Skeletal muscle cell (primary cell): ENCODE results near the gene CCNY.

ENCODE experiments used
- DNase-seq: peaks from one replicate; pipeline ENCODE4 v3.0.0-alpha.2; 2010; ENCODE audit warnings: low read depth
- H3K4me3 ChIP-seq: 2 replicates; pipeline ENCODE4 v1.5.1; 2011; ENCODE audit warnings: low read depth, mild to moderate bottlenecking, control low read depth, low read length, moderate library complexity

Gene CCNY

GRCh38 chr10:35443858-35444257 lies 107.5 kb downstream of the CCNY start:
- H3K4me3 ChIP-seq: no peak overlapping the region
- DNase-seq: no peak

GRCh38 chr10:35445150-35445884 lies 109.0 kb downstream of the CCNY start:
- no peak overlapping the region for H3K4me3 ChIP-seq
- no peak for DNase-seq

- DNase-seq: no peak
- H3K4me3 ChIP-seq: no peak overlapping the region
These were observed 110.1 kb downstream of the CCNY start for GRCh38 chr10:35446439-35446838.

GRCh38 chr10:35447693-35448407 lies 111.5 kb downstream of the CCNY start:
- no peak overlapping the region for H3K4me3 ChIP-seq

GRCh38 chr10:35448687-35449662 lies 112.7 kb downstream of the CCNY start:
- H3K4me3 ChIP-seq: no peak overlapping the region
- DNase-seq: no peak

More at GRCh38 chr10:35447693-35448407, 111.5 kb downstream of the CCNY start:
- DNase-seq: no peak

GRCh38 chr10:35449944-35450343 lies 113.6 kb downstream of the CCNY start:
- no peak for DNase-seq
- no peak overlapping the region for H3K4me3 ChIP-seq

- DNase-seq: no peak
- no peak overlapping the region for H3K4me3 ChIP-seq
These were observed 115.1 kb downstream of the CCNY start for GRCh38 chr10:35451151-35452016.

- no peak overlapping the region for H3K4me3 ChIP-seq
- no peak for DNase-seq
These were observed 115.9 kb downstream of the CCNY start for GRCh38 chr10:35452171-35452570.

- DNase-seq: no peak
- H3K4me3 ChIP-seq: no peak overlapping the region
These were observed 116.5 kb downstream of the CCNY start for GRCh38 chr10:35452847-35453246.

- DNase-seq: no peak
- H3K4me3 ChIP-seq: no peak overlapping the region
These were observed 117.7 kb downstream of the CCNY start for GRCh38 chr10:35453855-35454532.

- no peak for DNase-seq
- H3K4me3 ChIP-seq: no peak overlapping the region
These were observed 119.9 kb downstream of the CCNY start for GRCh38 chr10:35456153-35456720.

GRCh38 chr10:35456784-35457183 lies 120.5 kb downstream of the CCNY start:
- DNase-seq: no peak
- H3K4me3 ChIP-seq: no peak overlapping the region

- no peak overlapping the region for H3K4me3 ChIP-seq
- DNase-seq: no peak
These were observed 122.5 kb downstream of the CCNY start for GRCh38 chr10:35458500-35459448.

GRCh38 chr10:35459449-35459847 lies 123.1 kb downstream of the CCNY start:
- no peak overlapping the region for H3K4me3 ChIP-seq
- no peak for DNase-seq

GRCh38 chr10:35460852-35461460 lies 124.6 kb downstream of the CCNY start:
- no peak for DNase-seq
- H3K4me3 ChIP-seq: no peak overlapping the region

- H3K4me3 ChIP-seq: no peak overlapping the region
- DNase-seq: peak; percentile 24
These were observed 126.2 kb downstream of the CCNY start for GRCh38 chr10:35462491-35462934.
